ENCODE data around the gene ENO3. TPM values are rescaled to one million over a fixed set of nuclear protein-coding genes. Genes with fewer than 3 reads are reported as not detected.
"Not testable (repeated sequence)": the region's sequence is repeated elsewhere in the genome, so short reads cannot be mapped to it uniquely, and the experiment has no call there.

ENO3 gene
- total RNA-seq (2014; rRNA removed; shearing (Covaris generic)), result 2.3 and 2.9 TPM in 2 replicates

- DNase-seq (ENCODE audit: low read depth), result no peak
These were observed at the start of gene ENO3 for GRCh38 chr17:4950746-4951204. TSS of gene ENO3 (plus strand) at chr17:4951119. CDS start at chr17:4951830, 711 bp downstream.

GRCh38 chr17:4901648-4902344 lies 49.1 kb upstream of the ENO3 start:
- no peak for DNase-seq (ENCODE audit: low read depth)

- no peak for DNase-seq (ENCODE audit: low read depth)
These were observed 48.4 kb upstream of the ENO3 start for GRCh38 chr17:4902540-4902939.

GRCh38 chr17:4903051-4903818 lies 47.7 kb upstream of the ENO3 start, which contains the start of gene CHRNE:
TSS of gene CHRNE (minus strand) at chr17:4903098. CDS start at chr17:4903063, 35 bp downstream.
- peak; percentile 58 for DNase-seq (ENCODE audit: low read depth)

GRCh38 chr17:4906642-4907041 lies 44.3 kb upstream of the ENO3 start:
- DNase-seq (ENCODE audit: low read depth), result not testable (repeated sequence)

- peak; percentile 86 for DNase-seq (ENCODE audit: low read depth)
These were observed 42.6 kb upstream of the ENO3 start for GRCh38 chr17:4908301-4908700.

GRCh38 chr17:4908711-4909496 lies 42.0 kb upstream of the ENO3 start:
- peak; percentile 91 for DNase-seq (ENCODE audit: low read depth)

- DNase-seq (ENCODE audit: low read depth), result peak; percentile 8
These were observed 36.9 kb upstream of the ENO3 start for GRCh38 chr17:4913994-4914393.

- not testable (repeated sequence) for DNase-seq (ENCODE audit: low read depth)
These were observed 36.4 kb upstream of the ENO3 start for GRCh38 chr17:4914551-4914950.

- no peak for DNase-seq (ENCODE audit: low read depth)
These were observed 31.3 kb upstream of the ENO3 start for GRCh38 chr17:4919511-4920047.

- no peak for DNase-seq (ENCODE audit: low read depth)
These were observed 30.4 kb upstream of the ENO3 start for GRCh38 chr17:4920351-4921048.

- no peak for DNase-seq (ENCODE audit: low read depth)
These were observed 29.6 kb upstream of the ENO3 start for GRCh38 chr17:4921320-4921719.

- DNase-seq (ENCODE audit: low read depth), result not testable (repeated sequence)
These were observed 24.2 kb upstream of the ENO3 start for GRCh38 chr17:4926577-4927335.

- no peak for DNase-seq (ENCODE audit: low read depth)
These were observed 22.0 kb upstream of the ENO3 start for GRCh38 chr17:4928881-4929280.

- peak; percentile 60 for DNase-seq (ENCODE audit: low read depth)
These were observed 19.0 kb upstream of the ENO3 start, which contains the start of gene GP1BA for GRCh38 chr17:4931963-4932362. TSS of gene GP1BA (plus strand) at chr17:4932277. CDS start at chr17:4932605, 328 bp downstream.

- no peak for DNase-seq (ENCODE audit: low read depth)
These were observed 18.2 kb upstream of the ENO3 start for GRCh38 chr17:4932756-4933155.

GRCh38 chr17:4933646-4934045 lies 17.3 kb upstream of the ENO3 start:
- no peak for DNase-seq (ENCODE audit: low read depth)

- DNase-seq (ENCODE audit: low read depth), result peak; percentile 78
These were observed 16.5 kb upstream of the ENO3 start for GRCh38 chr17:4934173-4934979.

GRCh38 chr17:4935650-4936049 lies 15.3 kb upstream of the ENO3 start:
- no peak for DNase-seq (ENCODE audit: low read depth)
